HG03097 (cell line): Measurements from ENCODE around the gene MRFAP1.
"Not testable (repeated sequence)": the region's sequence is repeated elsewhere in the genome, so short reads cannot be mapped to it uniquely, and the experiment has no call there.

Experiments
- ATAC-seq: cut with Tn5 transposase; IDR thresholded peaks from one replicate; pipeline ENCODE4 v1.9.1; 2021; ENCODE audit not compliant: unreplicated experiment, low FRiP score

Gene MRFAP1

GRCh38 chr4:6662591-6662990 is 22.1 kb downstream of the MRFAP1 start:
- ATAC-seq, result no peak

GRCh38 chr4:6663596-6664393 is 23.3 kb downstream of the MRFAP1 start:
- ATAC-seq, result no peak

GRCh38 chr4:6665320-6665654 is 24.8 kb downstream of the MRFAP1 start:
- ATAC-seq, result no peak

GRCh38 chr4:6668391-6668790 is 27.9 kb downstream of the MRFAP1 start:
- ATAC-seq, result no peak

- no peak for ATAC-seq
Observed at GRCh38 chr4:6671648-6672047, 31.2 kb downstream of the MRFAP1 start.

- no peak for ATAC-seq
Observed at GRCh38 chr4:6672131-6672530, 31.6 kb downstream of the MRFAP1 start.

GRCh38 chr4:6672541-6673190 is 32.2 kb downstream of the MRFAP1 start:
- ATAC-seq, result not testable (repeated sequence)

GRCh38 chr4:6673191-6673659 is 32.7 kb downstream of the MRFAP1 start:
- ATAC-seq, result not testable (repeated sequence)

GRCh38 chr4:6673660-6674499 is 33.4 kb downstream of the MRFAP1 start:
- peak; percentile 79 for ATAC-seq

- peak; percentile 30 for ATAC-seq
Observed at GRCh38 chr4:6674500-6675149, 34.1 kb downstream of the MRFAP1 start.

GRCh38 chr4:6676722-6677558 is 36.5 kb downstream of the MRFAP1 start:
- no peak for ATAC-seq

GRCh38 chr4:6680372-6681034 is 40.0 kb downstream of the MRFAP1 start:
- ATAC-seq, result no peak

- no peak for ATAC-seq
Observed at GRCh38 chr4:6681191-6681590, 40.7 kb downstream of the MRFAP1 start.

GRCh38 chr4:6682862-6683590 is 42.5 kb downstream of the MRFAP1 start:
- ATAC-seq, result no peak

GRCh38 chr4:6684656-6685055 is 44.2 kb downstream of the MRFAP1 start:
- ATAC-seq, result no peak

- ATAC-seq, result no peak
Observed at GRCh38 chr4:6686104-6686787, 45.8 kb downstream of the MRFAP1 start.

GRCh38 chr4:6687947-6688878 is 47.7 kb downstream of the MRFAP1 start:
- no peak for ATAC-seq
